HepG2 (cell line): ENCODE results near the gene GPC6. TPM values are rescaled to one million over a fixed set of nuclear protein-coding genes. Genes with fewer than 3 reads are reported as not detected.

Experiments
- CTCF ChIP-seq: sonication (generic); formaldehyde crosslinking; IDR thresholded peaks from 2 replicates; pipeline ENCODE4 v1.5.0; 2020; ENCODE audit warnings: mild to moderate bottlenecking, missing genetic modification reagents, moderate library complexity
- DNMT3B ChIP-seq: conservative IDR thresholded peaks from 2 replicates; pipeline ENCODE4 v1.6.1; 2016; ENCODE audit warnings: missing biosample characterization, control low read depth
- FOXK1 ChIP-seq: sonication (generic); formaldehyde crosslinking; IDR thresholded peaks from 2 replicates; pipeline ENCODE4 v1.4.0; 2020; ENCODE audit warnings: low read depth, missing genetic modification reagents, borderline replicate concordance
- JARID2 ChIP-seq: sonication (generic); formaldehyde crosslinking; IDR thresholded peaks from 2 replicates; pipeline ENCODE4 v1.8.1; 2023; ENCODE audit warnings: missing genetic modification reagents, inconsistent platforms; ENCODE audit not compliant: insufficient replicate concordance
- MBD4 ChIP-seq: IDR thresholded peaks from 2 replicates; pipeline ENCODE4 v1.6.1; 2012; ENCODE audit warnings: low read length, inconsistent platforms, borderline replicate concordance
- NFKB2 ChIP-seq: sonication (generic); formaldehyde crosslinking; IDR thresholded peaks from 2 replicates; pipeline ENCODE4 v1.4.0; 2020; ENCODE audit warnings: missing genetic modification reagents, borderline replicate concordance
- PPARG ChIP-seq: conservative IDR thresholded peaks from 2 replicates; pipeline ENCODE4 v1.6.1; 2016; ENCODE audit warnings: missing biosample characterization, missing genetic modification reagents
- SALL1 ChIP-seq: sonication (generic); formaldehyde crosslinking; IDR thresholded peaks from 2 replicates; pipeline ENCODE4 v1.8.0; 2022; ENCODE audit warnings: mild to moderate bottlenecking, missing genetic modification reagents
- SP5 ChIP-seq: IDR thresholded peaks from 2 replicates; pipeline ENCODE4 v1.6.1; 2016; ENCODE audit warnings: low read depth, borderline replicate concordance
- SPEN ChIP-seq: sonication (generic); formaldehyde crosslinking; IDR thresholded peaks from 2 replicates; pipeline ENCODE4 v1.5.1; 2020; ENCODE audit warnings: low read depth, mild to moderate bottlenecking, missing genetic modification reagents
- THRA ChIP-seq: sonication (generic); formaldehyde crosslinking; IDR thresholded peaks from 2 replicates; pipeline ENCODE4 v1.4.0; 2020; ENCODE audit warnings: missing genetic modification reagents, borderline replicate concordance
- ZBED4 ChIP-seq: sonication (generic); formaldehyde crosslinking; IDR thresholded peaks from 2 replicates; pipeline ENCODE4 v1.4.0; 2020; ENCODE audit warnings: missing genetic modification reagents, borderline replicate concordance
- ZFP36L1 ChIP-seq: sonication (generic); formaldehyde crosslinking; IDR thresholded peaks from 2 replicates; pipeline ENCODE4 v1.8.0; 2022; ENCODE audit warnings: mild to moderate bottlenecking, missing genetic modification reagents, moderate library complexity
- ZKSCAN8 ChIP-seq: IDR thresholded peaks from 2 replicates; pipeline ENCODE4 v1.6.1; 2016; ENCODE audit warnings: borderline replicate concordance, missing genetic modification reagents, missing compliant biosample characterization
- ZNF160 ChIP-seq: sonication (generic); formaldehyde crosslinking; IDR thresholded peaks from 2 replicates; pipeline ENCODE4 v1.8.0; 2022; ENCODE audit warnings: mild to moderate bottlenecking, inconsistent platforms, missing genetic modification reagents
- ZNF430 ChIP-seq: sonication (generic); formaldehyde crosslinking; IDR thresholded peaks from 2 replicates; pipeline ENCODE4 v1.9.0; 2021; ENCODE audit warnings: mild to moderate bottlenecking, missing genetic modification reagents
- ZNF432 ChIP-seq: sonication (generic); formaldehyde crosslinking; IDR thresholded peaks from 2 replicates; pipeline ENCODE4 v1.5.0; 2020; ENCODE audit warnings: missing genetic modification reagents, mild to moderate bottlenecking, borderline replicate concordance
- ZNF704 ChIP-seq: sonication (generic); formaldehyde crosslinking; IDR thresholded peaks from 2 replicates; pipeline ENCODE4 v1.8.1; 2023; ENCODE audit warnings: mild to moderate bottlenecking, inconsistent platforms, moderate library complexity, missing genetic modification reagents, borderline replicate concordance
- ZNF713 ChIP-seq: sonication (generic); formaldehyde crosslinking; IDR thresholded peaks from 2 replicates; pipeline ENCODE4 v1.4.0; 2020; ENCODE audit warnings: mild to moderate bottlenecking, missing genetic modification reagents
- ZNF724P ChIP-seq: sonication (generic); formaldehyde crosslinking; IDR thresholded peaks from 2 replicates; pipeline ENCODE4 v1.8.0; 2022; ENCODE audit warnings: missing genetic modification reagents, borderline replicate concordance
- polyA plus RNA-seq, 8 experiments: library from polyadenylated mRNA; depleted of rRNA in 3 of 8; stranded (reverse) in 7 of 8; unstranded in 1 of 8; fragments of >200 nt; fragmentation: Illumina TruSeq in 4 of 8; extraction: Trizol in 4 of 8; gene quantifications; 2 replicates each; pipeline versions ENCODE4 v1.2.1 to v1.2.3, GENCODE V29; 2011 to 2016; ENCODE audit warnings: low read depth in 4 of 8, missing spikeins in 1 of 8, mixed read lengths in 1 of 8; ENCODE audit not compliant: insufficient read depth in 1 of 8
- total RNA-seq, 5 experiments: library from RNA; depleted of rRNA; stranded (reverse); fragments of >200 nt; fragmentation: Illumina TruSeq; extraction: Trizol; gene quantifications; 2 replicates each; pipeline ENCODE4 v1.2.3, GENCODE V29; 2016; ENCODE audit warnings: low read depth in 1 of 5

Gene GPC6
- total and polyA plus RNA-seq, 2 of the 13 experiments (the other 11 are each of a cell fraction or from before 2014, with no cell fraction given) = 24.5 to 33.9 TPM

GRCh38 chr13:93248627-93249047, 22.0 kb downstream of the GPC6 start (continued):
- TF ChIP-seq ZFP36L1 (CRISPR knock-in tag) (peak; percentile 59; the same call in 1 of the 2 replicates), ZNF704 (CRISPR knock-in tag) (no peak), THRA (CRISPR knock-in tag) (0 out of 2 replicates have a peak, but pooled peaks have one; percentile 14), NFKB2 (CRISPR knock-in tag) (peak; percentile 55; the same call in 1 of the 2 replicates), CTCF (CRISPR knock-in tag) (peak; percentile 95), ZNF430 (CRISPR knock-in tag) (no peak), SPEN (CRISPR knock-in tag) (no peak; the same call in 1 of the 2 replicates), ZBED4 (CRISPR knock-in tag) (peak; percentile 74), ZNF160 (CRISPR knock-in tag) (0 out of 2 replicates have a peak, but pooled peaks have one; percentile 58), MBD4 (no peak), PPARG (CRISPR knock-in tag) (peak; percentile 76), FOXK1 (CRISPR knock-in tag) (peak; percentile 39; the same call in 1 of the 2 replicates), ZKSCAN8 (CRISPR knock-in tag) (peak; percentile 86; the same call in 1 of the 2 replicates), ZNF432 (CRISPR knock-in tag) (peak; percentile 94), ZNF713 (CRISPR knock-in tag) (no peak), SP5 (CRISPR knock-in tag) (no peak), DNMT3B (0 out of 2 replicates have a peak, but pooled peaks have one; percentile 39), JARID2 (CRISPR knock-in tag) (peak; percentile 51), SALL1 (peak; percentile 97), ZNF724P (CRISPR knock-in tag) (0 out of 2 replicates have a peak, but pooled peaks have one; percentile 23)
